ENCODE measurements around the gene STAT3. TPM values are rescaled to one million over a fixed set of nuclear protein-coding genes. Genes with fewer than 3 reads are reported as not detected.
"Not testable (repeated sequence)": the region's sequence is repeated elsewhere in the genome, so short reads cannot be mapped to it uniquely, and the experiment has no call there.

The STAT3 gene
- polyA plus RNA-seq, 1 experiment = 74.4 TPM

DNA sequence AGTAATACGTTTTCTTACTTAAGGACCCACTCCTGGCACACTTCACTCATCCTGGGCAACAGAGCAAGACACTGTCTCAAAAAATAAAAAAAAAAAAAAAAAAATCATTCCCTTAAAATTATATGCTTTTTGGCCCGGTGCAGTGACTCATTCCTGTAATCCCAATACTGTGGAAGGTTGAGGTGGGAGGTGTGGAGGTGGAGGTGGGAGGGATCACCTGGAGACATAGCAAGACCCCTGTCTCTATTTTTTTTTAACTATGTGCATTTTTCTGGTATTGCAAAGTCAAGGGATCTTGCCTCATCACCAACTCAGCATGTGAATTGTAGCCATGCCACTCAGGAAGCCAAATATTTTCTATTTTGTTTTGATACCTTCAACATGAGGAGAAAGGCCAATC lies 121.8 kb downstream of the STAT3 start:
- POLR2A ChIA-PET = no interaction called here
- H3K27me3 ChIP-seq (ENCODE audit: control insufficient read depth, insufficient read depth, low read length) = no peaks in the 10 kb centered on the region
- no peak for DNase-seq (ENCODE audit: low read depth)

DNA sequence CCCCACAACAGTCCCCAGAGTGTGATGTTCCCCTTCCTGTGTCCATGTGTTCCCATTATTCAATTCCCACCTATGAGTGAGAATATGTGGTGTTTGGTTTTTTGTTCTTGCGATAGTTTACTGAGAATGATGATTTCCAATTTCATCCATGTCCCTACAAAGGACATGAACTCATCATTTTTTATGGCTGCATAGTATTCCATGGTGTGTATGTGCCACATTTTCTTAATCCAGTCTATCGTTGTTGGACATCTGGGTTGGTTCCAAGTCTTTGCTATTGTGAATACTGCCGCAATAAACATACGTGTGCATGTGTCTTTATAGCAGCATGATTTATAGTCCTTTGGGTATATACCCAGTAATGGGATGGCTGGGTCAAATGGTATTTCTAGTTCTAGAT lies 123.9 kb downstream of the STAT3 start:
- DNase-seq (ENCODE audit: low read depth); H3K27me3 ChIP-seq (ENCODE audit: control insufficient read depth, insufficient read depth, low read length); CTCF ChIA-PET; H3K36me3 ChIP-seq (ENCODE audit: control insufficient read depth, insufficient read depth, low read length); POLR2A ChIA-PET; H3K4me3 ChIP-seq (ENCODE audit: low read depth, low read length): not testable (repeated sequence)

More for the DNA sequence above, 121.8 kb downstream of the STAT3 start:
- no peak overlapping the region for H3K4me3 ChIP-seq (ENCODE audit: low read depth, low read length)
- CTCF ChIA-PET = no interaction called here
- TF ChIP-seq, protein P1, sequence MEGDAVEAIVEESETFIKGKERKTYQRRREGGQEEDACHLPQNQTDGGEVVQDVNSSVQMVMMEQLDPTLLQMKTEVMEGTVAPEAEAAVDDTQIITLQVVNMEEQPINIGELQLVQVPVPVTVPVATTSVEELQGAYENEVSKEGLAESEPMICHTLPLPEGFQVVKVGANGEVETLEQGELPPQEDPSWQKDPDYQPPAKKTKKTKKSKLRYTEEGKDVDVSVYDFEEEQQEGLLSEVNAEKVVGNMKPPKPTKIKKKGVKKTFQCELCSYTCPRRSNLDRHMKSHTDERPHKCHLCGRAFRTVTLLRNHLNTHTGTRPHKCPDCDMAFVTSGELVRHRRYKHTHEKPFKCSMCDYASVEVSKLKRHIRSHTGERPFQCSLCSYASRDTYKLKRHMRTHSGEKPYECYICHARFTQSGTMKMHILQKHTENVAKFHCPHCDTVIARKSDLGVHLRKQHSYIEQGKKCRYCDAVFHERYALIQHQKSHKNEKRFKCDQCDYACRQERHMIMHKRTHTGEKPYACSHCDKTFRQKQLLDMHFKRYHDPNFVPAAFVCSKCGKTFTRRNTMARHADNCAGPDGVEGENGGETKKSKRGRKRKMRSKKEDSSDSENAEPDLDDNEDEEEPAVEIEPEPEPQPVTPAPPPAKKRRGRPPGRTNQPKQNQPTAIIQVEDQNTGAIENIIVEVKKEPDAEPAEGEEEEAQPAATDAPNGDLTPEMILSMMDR (IDR thresholded peaks at IDR 0.05; ENCODE audit: insufficient read depth, low read depth, low read length) = no peak
- H3K36me3 ChIP-seq (ENCODE audit: control insufficient read depth, insufficient read depth, low read length) = no peaks in the 10 kb centered on the region

Other genes starting within 250 kb of the STAT3 start
- 179 and 239 TPM in 2 replicates for gene RAB5C, start 233.5 kb downstream of the STAT3 start, polyA plus RNA-seq (2011; rRNA removed)
- 0.02 and 0.07 TPM in 2 replicates for gene KCNH4, start 207.3 kb downstream of the STAT3 start, polyA plus RNA-seq (2011; rRNA removed)
- gene HCRT, start 203.0 kb downstream of the STAT3 start, polyA plus RNA-seq (2011; rRNA removed) = not detected in 2 replicates
- 9.0 and 16.5 TPM in 2 replicates for gene GHDC, start 193.9 kb downstream of the STAT3 start, polyA plus RNA-seq (2011; rRNA removed)
- gene STAT5B, start 112.1 kb downstream of the STAT3 start, polyA plus RNA-seq (2011; rRNA removed) = 29.8 and 37.2 TPM in 2 replicates
- 6.2 and 17.2 TPM in 2 replicates for gene STAT5A, start 99.9 kb downstream of the STAT3 start, polyA plus RNA-seq (2011; rRNA removed)
- gene CAVIN1, start 34.8 kb upstream of the STAT3 start, polyA plus RNA-seq (2011; rRNA removed) = 607 and 734 TPM in 2 replicates
- 22.4 and 37.1 TPM in 2 replicates for gene ATP6V0A1, start 70.4 kb upstream of the STAT3 start, polyA plus RNA-seq (2011; rRNA removed)
- gene NAGLU, start 147.8 kb upstream of the STAT3 start, polyA plus RNA-seq (2011; rRNA removed) = 16.3 and 45.3 TPM in 2 replicates
- gene HSD17B1, start 164.5 kb upstream of the STAT3 start, polyA plus RNA-seq (2011; rRNA removed) = 0.49 and 0.54 TPM in 2 replicates
- gene COASY, start 173.7 kb upstream of the STAT3 start, polyA plus RNA-seq (2011; rRNA removed) = 28.6 and 41.5 TPM in 2 replicates
- gene MLX, start 178.7 kb upstream of the STAT3 start, polyA plus RNA-seq (2011; rRNA removed) = 40.9 and 50.1 TPM in 2 replicates
- 3.4 and 5.8 TPM in 2 replicates for gene PSMC3IP, start 189.3 kb upstream of the STAT3 start, polyA plus RNA-seq (2011; rRNA removed)
- 28.4 and 54.4 TPM in 2 replicates for gene RETREG3, start 220.9 kb upstream of the STAT3 start, polyA plus RNA-seq (2011; rRNA removed)
- gene TUBG1, start 221.2 kb upstream of the STAT3 start, polyA plus RNA-seq (2011; rRNA removed) = 37.2 and 66.1 TPM in 2 replicates

All from BJ (cell line).